ENCODE data around the gene PRKCB.

The PRKCB gene

GRCh38 chr16:23866621-23867020 is 30.8 kb downstream of the PRKCB start:
- DNase-seq (ENCODE audit: low spot score): no peak

GRCh38 chr16:23867566-23867965 is 31.8 kb downstream of the PRKCB start:
- DNase-seq (ENCODE audit: low spot score): no peak

- DNase-seq (ENCODE audit: low spot score): no peak
These were observed 32.4 kb downstream of the PRKCB start for GRCh38 chr16:23868136-23868535.

GRCh38 chr16:23869052-23869451 is 33.3 kb downstream of the PRKCB start:
- DNase-seq (ENCODE audit: low spot score): no peak

- peak; percentile 38 for DNase-seq (ENCODE audit: low spot score)
These were observed 36.1 kb downstream of the PRKCB start for GRCh38 chr16:23871924-23872323.

- DNase-seq (ENCODE audit: low spot score): no peak
These were observed 39.0 kb downstream of the PRKCB start for GRCh38 chr16:23874613-23875294.

- no peak for DNase-seq (ENCODE audit: low spot score)
These were observed 40.6 kb downstream of the PRKCB start for GRCh38 chr16:23876256-23876896.

- DNase-seq (ENCODE audit: low spot score): no peak
These were observed 41.6 kb downstream of the PRKCB start for GRCh38 chr16:23877107-23878070.

- DNase-seq (ENCODE audit: low spot score): no peak
These were observed 44.1 kb downstream of the PRKCB start for GRCh38 chr16:23879735-23880373.

- no peak for DNase-seq (ENCODE audit: low spot score)
These were observed 53.4 kb downstream of the PRKCB start for GRCh38 chr16:23889189-23889588.

- no peak for DNase-seq (ENCODE audit: low spot score)
These were observed 58.2 kb downstream of the PRKCB start for GRCh38 chr16:23893986-23894385.

GRCh38 chr16:23895052-23895451 is 59.3 kb downstream of the PRKCB start:
- DNase-seq (ENCODE audit: low spot score): no peak

- no peak for DNase-seq (ENCODE audit: low spot score)
These were observed 61.3 kb downstream of the PRKCB start for GRCh38 chr16:23896832-23897821.

- no peak for DNase-seq (ENCODE audit: low spot score)
These were observed 63.1 kb downstream of the PRKCB start for GRCh38 chr16:23898682-23899430.

GRCh38 chr16:23899869-23900268 is 64.1 kb downstream of the PRKCB start:
- no peak for DNase-seq (ENCODE audit: low spot score)

- no peak for DNase-seq (ENCODE audit: low spot score)
These were observed 64.8 kb downstream of the PRKCB start for GRCh38 chr16:23900480-23901177.

- peak; percentile 32 for DNase-seq (ENCODE audit: low spot score)
These were observed 65.6 kb downstream of the PRKCB start for GRCh38 chr16:23901178-23902033.

GRCh38 chr16:23902034-23902747 is 66.4 kb downstream of the PRKCB start:
- DNase-seq (ENCODE audit: low spot score): no peak
